SK-MEL-5 (cell line): Measurements from ENCODE around the gene STARD6. TPM values are rescaled to one million over a fixed set of nuclear protein-coding genes. Genes with fewer than 3 reads are reported as not detected.
"Not testable (repeated sequence)": the region's sequence is repeated elsewhere in the genome, so short reads cannot be mapped to it uniquely, and the experiment has no call there.

ENCODE experiments used
- DNase-seq: peaks from one replicate; pipeline ENCODE4 v3.0.0-alpha.2; 2016; ENCODE audit warnings: low read depth, low spot score
- in situ Hi-C: cut with HindIII; loops from 2 replicates; pipeline ENCODE4 v1.10.0; 2016; ENCODE audit warnings: low sequenced_read_pairs, high pct_unique_total_duplicates, low pct_unique_long_range_greater_than_20kb
- total RNA-seq: library from RNA; depleted of rRNA; stranded (reverse); fragments of >200 nt; shearing (Covaris generic); gene quantifications from 2 replicates; pipeline ENCODE4 v1.2.3, GENCODE V29; 2014

The STARD6 gene
- total RNA-seq, 1 experiment from 2014 or later = not detected

DNA sequence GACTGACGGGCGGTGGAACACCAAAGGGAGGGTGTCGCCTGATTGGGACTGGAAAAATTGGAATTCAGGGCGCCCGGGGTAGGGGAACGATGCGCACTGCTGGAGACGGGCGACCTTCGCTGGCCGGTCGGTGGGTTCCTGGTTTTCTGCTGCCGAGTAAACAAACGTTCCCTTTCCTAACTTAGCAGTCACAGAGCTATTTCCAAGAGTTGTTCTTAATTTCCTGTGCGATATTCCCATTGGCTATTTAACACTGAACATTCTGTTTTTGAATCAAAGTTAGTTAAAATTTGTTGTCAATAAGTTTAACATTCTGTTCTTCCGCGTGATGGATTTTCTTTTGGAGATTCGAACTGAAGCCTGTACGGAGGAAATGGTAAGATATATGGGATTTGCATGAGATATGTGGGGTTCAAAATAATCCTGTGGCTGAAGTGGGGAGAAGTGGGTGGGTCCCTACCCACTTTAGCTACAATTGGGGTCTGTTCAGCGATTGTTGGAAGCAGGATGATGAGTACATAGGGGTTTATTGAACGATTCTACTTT lies 910 bp upstream of the STARD6 start:
- DNase-seq = peak; percentile 5
- in situ Hi-C loops = no loop called here

DNA sequence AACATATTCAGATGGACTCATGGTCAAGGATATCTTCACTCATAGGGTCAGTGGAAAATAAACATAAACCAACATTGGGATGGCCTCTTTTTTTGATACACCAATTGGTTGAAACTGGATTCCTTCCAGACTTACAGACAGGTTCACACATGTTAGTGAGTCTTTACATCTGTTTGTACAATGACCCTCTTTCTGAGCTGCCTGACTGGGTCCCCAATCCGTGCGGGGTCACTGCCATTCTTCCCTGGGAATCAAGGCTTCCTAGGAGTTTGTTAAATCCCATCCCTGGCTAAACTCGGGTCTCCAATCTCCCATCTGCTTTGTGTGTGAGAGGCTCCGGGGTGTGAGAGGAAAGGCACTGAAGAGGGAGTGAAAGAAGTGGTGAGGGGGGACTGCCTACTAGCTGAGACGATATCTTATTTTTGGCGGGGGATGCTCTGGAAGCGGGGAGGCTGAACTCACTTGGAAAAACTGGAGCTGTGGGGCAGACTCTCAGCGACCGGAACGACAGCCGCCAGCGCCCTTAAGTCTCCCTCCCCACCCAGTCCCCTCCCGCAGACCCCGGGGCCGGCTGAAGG lies 487 bp downstream of the STARD6 start:
- no peak for DNase-seq
- in situ Hi-C loops = no loop called here

DNA sequence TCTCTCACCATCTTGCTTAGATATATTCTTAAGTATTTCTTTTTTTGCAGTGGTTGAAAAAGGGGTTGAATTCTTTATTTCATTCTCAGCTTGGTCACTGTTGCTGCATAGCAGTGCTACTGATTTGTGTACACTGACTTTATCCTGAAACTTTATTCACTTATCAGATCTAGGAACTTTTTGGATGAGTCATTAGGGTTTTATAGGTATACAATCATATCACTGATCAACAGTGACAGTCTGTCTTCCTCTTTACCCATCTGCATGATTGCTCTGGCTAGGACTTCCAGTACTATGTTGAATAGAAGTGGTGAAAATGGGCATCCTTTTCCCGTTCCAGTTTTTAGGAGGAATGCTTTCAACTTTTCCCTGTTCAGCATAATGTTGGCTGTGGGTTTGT lies 6.5 kb downstream of the STARD6 start:
- in situ Hi-C loops = no loop called here
- DNase-seq = no peak

DNA sequence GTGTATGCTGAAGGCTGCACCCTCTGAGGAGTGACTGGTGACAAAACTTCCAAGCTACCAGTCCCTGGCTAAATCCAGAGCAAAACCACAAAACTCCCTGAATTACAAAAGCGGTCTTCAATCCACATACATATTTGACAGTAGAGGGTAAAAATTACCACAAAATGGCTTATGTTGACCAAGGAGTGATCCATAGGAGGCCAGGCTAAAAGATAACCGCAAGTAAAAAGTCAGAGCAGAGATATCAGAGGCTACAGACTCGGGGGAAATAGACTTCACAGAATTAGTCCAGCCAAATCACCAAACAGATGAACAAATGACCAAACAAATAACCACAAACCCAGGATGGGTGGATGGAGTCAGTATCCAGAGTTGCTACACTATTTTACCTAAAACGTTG lies 19.4 kb downstream of the STARD6 start:
- in situ Hi-C loops = no loop called here
- no peak for DNase-seq

DNA sequence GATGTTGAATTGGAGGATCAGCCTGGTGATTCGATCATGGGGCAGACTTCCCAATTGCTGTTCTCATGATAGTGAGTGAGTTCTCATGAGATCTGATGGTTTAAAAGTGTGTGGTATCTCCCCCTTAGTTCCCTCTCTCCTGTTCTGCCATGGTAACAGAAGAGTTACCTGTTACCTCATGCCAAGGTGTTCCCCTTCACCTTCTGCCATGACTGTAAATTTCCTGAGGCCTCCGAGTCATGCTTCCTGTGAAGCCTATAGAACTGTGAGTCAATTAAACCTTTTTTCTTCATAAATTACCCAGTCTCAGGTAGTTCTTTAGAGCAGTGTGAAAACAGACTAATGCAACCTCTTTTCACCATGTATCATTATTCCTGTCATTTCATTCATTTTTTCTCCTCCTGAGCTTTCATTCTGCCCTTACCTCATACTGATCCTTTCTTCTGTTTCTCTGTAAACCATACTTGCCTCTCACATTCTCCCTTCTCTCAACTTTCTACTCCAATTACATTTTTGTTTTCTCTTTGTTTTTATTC lies 22.0 kb downstream of the STARD6 start:
- in situ Hi-C loops = no loop called here
- no peak for DNase-seq

DNA sequence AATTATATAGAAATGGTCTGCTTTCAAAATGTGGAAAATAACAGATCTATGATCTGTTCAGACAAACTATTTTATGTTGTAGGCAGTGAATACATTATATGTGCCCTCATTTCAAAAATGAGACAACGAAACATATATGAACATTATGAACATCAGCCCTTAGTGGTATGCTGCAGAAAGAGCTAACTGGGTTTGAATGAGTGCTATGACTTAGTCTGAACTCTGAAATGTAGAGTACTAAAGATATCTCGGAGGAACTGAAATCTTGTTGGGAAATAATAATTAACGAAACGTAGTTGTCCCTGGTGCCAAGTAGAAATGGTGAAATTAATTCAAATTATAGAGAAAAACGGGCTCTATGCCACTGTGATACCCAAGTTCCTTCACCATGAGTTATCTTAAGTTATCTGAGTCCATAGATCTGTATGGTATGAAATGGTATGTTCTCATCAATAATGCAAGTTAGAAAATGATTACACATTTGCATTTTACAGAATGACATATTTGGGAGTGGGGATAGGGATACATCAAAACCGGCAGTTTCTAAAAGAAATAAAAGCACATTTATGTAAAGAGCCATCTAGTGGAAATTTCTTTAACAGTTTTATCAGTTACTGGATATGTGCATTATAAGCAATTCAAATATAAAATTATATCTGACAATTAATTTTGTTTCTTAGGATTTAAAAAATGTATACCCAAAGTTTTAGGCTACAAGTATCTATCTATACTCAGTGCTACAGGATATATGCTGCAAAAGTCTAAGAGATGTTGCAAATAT lies 26.7 kb downstream of the STARD6 start:
- in situ Hi-C loops = no loop called here
- DNase-seq = peak; percentile 2

DNA sequence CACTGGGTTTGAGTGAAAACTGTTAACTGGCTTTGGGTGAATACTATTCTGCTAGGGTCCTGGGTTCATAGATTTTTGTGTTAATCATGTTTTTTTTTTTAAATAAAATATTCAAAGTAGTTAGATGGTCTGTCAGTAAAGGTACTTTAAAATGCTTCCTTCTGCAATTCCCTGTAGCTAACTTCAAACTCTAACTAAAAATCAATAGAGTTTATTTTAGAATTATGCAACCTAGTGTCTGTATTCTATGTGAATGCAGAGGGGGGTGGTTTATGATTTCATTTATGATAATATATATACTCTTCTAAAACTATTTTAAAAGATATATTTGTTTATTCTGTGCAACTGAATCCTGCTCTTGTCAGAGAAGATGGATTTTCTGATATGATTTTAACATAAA lies 27.9 kb downstream of the STARD6 start:
- in situ Hi-C loops = no loop called here
- no peak for DNase-seq

DNA sequence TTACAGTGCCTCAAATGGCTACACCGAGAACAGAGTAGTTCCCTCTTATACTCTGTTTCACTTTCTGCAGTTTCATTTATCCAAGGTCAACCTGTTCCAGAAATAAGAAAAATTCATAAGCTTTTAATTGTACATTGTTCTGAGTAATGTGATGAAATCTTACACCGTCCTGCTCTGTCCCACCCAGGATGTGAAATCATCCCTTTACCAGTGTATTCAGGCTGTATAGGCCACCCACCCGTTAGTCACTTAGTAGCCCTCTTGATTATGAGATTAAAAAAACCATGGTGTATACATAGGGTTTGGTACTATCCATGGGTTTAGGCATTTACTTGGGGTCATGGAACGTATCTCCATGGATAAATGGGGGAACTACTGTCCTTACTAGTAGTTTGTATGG lies 29.8 kb downstream of the STARD6 start:
- DNase-seq = no peak
- in situ Hi-C loops = no loop called here

DNA sequence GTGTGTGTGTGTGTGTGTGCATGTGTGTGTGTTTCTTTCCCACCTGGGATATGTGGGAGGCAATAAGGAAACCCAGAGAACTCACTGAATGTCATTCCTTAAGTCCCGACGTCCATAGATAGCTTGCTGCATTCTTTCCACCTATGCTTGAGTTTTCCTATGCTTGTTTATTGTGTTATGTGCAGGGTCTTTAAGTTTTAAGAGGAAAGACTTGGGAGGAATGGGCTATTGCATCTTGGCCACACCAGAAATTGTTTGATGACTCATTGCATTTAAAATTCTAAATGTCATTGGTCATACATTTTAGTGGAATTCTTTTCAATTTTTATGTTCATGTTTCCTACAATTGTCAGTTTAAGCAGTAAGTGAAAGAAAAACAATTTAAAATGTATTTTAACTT lies 33.7 kb downstream of the STARD6 start:
- DNase-seq = no peak
- in situ Hi-C loops = no loop called here

DNA sequence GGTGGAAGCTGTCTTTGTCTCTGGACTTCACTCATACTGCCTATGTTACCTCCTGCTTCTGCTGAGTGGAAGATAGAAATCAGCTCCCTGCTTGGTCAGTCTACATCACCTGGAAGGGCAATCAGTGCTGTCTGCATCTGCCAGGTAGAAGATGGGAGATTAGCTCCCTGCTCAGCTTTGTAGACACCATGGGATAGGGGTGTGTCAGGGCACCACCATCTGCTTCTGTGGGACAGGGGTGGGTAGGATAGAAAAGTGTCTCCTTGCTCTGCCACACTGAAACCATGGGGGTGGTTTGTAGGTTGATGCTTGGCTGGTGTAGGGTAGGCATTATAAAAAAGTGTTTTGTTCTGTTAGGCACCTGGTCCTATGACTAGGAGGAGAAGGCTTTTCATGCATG lies 34.1 kb downstream of the STARD6 start:
- in situ Hi-C loops = no loop called here
- no peak for DNase-seq

DNA sequence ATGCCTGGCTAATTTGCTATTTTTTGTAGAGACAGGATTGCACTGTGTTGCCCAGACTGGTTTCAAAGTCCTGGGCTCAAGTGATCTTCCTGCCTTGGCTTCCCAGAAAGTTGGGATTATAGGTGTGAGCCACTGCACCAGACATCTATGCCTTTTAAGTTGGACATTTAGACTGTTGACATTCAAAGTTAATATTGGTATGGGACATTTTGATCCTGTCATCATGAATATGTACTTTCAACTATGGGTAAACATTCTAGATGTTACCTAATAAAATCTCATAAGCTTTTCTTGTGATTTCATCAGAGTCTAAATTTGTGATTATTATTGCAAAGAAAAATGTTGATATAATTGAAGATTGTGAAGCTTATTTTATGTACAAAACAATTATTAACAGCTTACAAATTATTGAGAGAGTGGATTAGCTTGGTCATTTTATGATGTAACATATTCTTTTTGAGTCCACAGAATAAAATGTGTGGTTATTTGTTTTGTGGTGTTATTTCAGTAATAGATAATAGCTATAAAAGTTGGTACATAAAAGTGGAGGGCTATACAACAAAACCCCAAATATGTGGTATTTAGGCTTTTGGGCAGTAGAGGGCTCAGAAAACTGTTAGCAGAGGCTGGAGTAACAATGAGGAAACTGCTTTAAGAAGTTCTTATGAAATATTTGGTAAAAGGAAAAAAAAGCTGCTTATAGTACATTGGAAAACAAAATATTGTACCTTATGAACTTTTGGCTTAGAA lies 41.4 kb downstream of the STARD6 start:
- in situ Hi-C loops = no loop called here

DNA sequence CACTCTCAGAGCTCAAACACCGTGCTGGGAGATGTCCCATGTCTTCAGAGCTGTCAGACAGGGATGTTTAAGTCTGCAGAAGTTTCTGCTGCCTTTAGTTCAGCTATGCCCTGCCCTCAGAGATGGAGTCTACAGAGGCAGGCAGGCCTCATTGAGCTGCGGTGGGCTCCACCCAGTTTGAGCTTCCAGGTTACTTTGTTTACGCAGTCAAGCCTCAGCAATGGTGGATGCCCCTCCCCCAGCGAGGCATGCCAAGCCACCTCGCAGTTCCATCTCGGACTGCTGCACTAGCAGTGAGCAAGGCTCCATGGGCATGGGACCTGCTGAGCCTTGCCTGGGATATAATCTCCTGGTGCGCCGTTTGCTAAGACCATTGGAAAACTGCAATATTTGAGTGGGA lies 48.1 kb downstream of the STARD6 start:
- in situ Hi-C loops, DNase-seq: not testable (repeated sequence)

More for the DNA sequence above, 41.4 kb downstream of the STARD6 start:
- no peak for DNase-seq

DNA sequence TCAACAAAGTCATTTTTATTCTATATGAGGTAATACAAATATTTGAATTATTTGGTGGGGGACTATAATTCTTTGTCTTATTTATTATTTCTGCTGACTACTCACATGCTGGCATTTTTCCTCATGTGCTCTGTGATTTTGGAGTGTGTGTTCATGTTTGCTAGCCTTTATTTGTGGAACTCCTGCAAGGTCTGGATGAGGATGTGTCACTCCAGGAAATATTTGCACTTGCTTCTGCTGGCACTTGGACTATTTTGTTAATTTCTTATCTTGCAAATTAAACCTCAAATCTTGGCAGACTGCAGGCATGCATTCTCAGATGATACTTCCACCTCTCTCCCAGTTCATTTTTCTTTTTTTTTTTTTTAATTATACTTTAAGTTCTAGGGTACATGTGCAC lies 54.2 kb downstream of the STARD6 start:
- no peak for DNase-seq
- in situ Hi-C loops = no loop called here

DNA sequence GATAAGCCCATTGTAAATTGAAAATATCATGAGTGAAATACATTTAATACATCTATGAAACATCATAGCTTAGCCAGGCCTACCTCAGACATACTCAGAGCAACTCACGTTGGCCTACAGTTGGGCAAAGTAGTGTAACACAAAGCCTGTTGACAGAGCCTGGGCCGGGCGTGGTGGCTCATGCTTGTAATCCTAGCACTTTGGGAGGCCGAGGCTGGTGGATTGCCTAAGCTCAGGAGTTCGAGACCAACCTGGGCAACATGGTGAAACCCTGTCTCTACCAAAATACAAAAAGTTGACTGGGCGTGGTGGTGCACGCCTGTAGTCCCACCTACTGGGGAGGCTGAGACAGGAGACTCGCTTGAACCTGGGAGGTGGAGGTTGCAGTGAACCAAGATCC lies 58.7 kb downstream of the STARD6 start:
- DNase-seq, in situ Hi-C loops: not testable (repeated sequence)

DNA sequence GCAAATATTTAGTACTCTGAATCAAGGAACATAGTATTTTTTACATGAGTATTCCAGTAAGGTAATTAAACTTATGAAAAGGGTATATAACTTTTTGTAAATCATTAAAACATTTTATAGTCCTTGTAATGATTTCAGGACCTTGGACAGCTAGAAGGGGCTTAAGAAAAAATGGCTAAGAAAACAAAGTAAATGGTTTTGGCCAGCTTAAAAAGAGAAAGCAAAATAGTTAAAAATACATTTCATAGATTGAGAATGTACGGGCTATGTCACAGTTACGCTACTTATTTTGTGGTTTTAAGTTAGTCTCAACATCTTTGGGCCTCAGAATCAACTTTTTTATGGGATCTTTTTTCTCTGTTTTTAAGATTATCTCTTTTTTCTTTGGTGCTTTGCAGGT lies 61.6 kb downstream of the STARD6 start:
- no peak for DNase-seq
- in situ Hi-C loops = no loop called here

DNA sequence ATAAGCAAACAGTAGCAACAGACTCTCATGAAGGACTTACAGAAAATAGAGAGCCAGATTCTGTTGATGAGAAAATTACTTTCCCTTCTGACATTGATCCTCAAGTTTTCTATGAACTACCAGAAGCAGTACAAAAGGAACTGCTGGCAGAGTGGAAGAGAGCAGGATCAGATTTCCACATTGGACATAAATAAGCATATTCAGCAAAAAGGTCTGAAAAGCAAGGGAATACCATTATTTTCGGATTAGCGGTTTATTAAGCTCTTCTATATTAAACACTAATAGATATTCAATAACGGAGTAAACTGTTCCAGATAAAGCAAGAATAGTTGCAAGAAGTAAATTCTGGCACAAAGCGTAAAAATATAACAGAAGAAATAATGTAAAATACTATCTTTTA lies 63.4 kb downstream of the STARD6 start:
- DNase-seq = no peak
- in situ Hi-C loops = no loop called here

DNA sequence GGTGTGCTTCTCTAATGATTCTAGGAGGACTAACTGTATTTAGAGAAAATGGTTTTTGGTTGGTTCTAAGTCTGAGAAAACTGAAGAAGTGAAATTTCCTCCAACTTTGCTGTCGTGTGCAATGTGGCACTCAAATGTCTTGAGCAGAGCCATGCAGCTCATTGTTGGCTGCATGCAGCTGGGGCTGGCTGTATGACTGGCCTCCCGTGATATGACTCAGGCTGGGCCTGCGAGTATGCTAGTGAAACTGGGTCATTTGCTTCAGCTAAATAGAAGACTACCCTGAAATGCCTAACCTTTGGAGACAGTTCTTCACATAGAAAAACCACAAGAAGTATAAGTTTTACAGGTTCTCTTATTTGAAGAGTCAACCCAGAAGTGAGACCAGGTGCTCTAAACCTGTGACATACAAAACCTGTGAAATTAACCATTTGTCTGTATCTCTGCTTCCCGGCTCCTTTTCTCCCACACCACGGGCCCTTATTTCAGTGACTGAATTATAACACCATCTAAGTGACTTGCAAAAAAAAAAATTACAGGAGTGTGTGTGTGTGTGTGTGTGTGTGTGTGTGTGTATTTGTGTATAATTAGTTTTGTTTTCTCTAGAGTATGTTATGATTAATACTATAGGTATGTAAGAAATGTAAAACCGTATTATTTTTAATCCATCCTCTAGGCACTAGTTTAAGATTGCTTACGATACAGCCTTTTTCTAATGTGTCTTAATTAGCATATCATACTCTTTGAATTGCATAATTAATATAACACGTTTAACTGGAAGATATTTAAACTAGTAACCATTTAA lies 72.5 kb downstream of the STARD6 start:
- in situ Hi-C loops = no loop called here
- no peak for DNase-seq

DNA sequence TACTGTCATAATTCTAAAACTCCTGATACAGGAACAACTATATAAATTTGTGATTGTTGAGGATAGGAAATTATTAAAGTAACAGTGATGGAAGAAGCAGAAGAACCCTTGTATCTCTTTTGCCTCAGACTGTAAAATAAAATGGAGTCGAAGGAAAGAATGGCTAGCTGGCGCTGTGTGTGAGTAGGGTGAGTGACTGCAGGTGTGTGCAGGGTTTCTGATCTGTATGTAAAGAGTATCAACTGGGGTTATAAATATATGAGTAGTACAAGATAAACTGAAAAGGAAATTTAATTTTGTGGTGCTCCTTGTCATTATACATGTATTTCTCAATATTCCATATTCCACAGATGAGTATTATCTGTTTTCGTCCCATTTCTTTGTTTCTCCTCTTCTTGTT lies 73.1 kb downstream of the STARD6 start:
- DNase-seq = no peak
- in situ Hi-C loops = no loop called here
